Activated T-helper 2 cell treated with anti-CD3 and anti-CD28 coated beads, Interferon-gamma antibody, Interleukin-2, Interleukin-4, amounts not matched to agents 10 μg/mL and 5 μg/mL and 100 μg/mL, durations not matched to agents 14 hours and 24 hours and 36 hours (primary cell): Measurements from ENCODE around the gene SLAMF1. TPM values are rescaled to one million over a fixed set of nuclear protein-coding genes. Genes with fewer than 3 reads are reported as not detected.
"Not testable (repeated sequence)": the region's sequence is repeated elsewhere in the genome, so short reads cannot be mapped to it uniquely, and the experiment has no call there.

Experiments
- DNase-seq: peaks from one replicate; pipeline ENCODE4 v3.0.0; 2021; ENCODE audit warnings: low spot score
- H3K27ac Mint-ChIP-seq: one replicate; pipeline ENCODE4 v1.8.0; 2021; ENCODE audit warnings: mixed read lengths
- H3K27me3 Mint-ChIP-seq: one replicate; pipeline ENCODE4 v1.8.0; 2021; ENCODE audit warnings: low read depth, mixed read lengths
- H3K36me3 Mint-ChIP-seq: one replicate; pipeline ENCODE4 v1.8.0; 2021; ENCODE audit warnings: low read depth, mixed read lengths
- H3K4me1 Mint-ChIP-seq: one replicate; pipeline ENCODE4 v1.8.0; 2021; ENCODE audit warnings: low read depth, mixed read lengths
- H3K4me3 Mint-ChIP-seq: one replicate; pipeline ENCODE4 v1.8.0; 2021; ENCODE audit warnings: low read depth, mild to moderate bottlenecking, moderate library complexity, mixed read lengths
- H3K9me3 Mint-ChIP-seq: one replicate; pipeline ENCODE4 v1.8.0; 2021; ENCODE audit warnings: mixed read lengths
- intact Hi-C: fragments of 100-400 bp; cut with micrococcal nuclease; formaldehyde crosslinking; loops from one replicate; pipeline ENCODE4 v1.15.1; 2023
- total RNA-seq: library from RNA; stranded (reverse); gene quantifications from 2 replicates; pipeline ENCODE4 v1.2.3, GENCODE V29; 2022

The SLAMF1 gene
- total RNA-seq, 1 donor from 2014 or later = 74.6 TPM

DNA sequence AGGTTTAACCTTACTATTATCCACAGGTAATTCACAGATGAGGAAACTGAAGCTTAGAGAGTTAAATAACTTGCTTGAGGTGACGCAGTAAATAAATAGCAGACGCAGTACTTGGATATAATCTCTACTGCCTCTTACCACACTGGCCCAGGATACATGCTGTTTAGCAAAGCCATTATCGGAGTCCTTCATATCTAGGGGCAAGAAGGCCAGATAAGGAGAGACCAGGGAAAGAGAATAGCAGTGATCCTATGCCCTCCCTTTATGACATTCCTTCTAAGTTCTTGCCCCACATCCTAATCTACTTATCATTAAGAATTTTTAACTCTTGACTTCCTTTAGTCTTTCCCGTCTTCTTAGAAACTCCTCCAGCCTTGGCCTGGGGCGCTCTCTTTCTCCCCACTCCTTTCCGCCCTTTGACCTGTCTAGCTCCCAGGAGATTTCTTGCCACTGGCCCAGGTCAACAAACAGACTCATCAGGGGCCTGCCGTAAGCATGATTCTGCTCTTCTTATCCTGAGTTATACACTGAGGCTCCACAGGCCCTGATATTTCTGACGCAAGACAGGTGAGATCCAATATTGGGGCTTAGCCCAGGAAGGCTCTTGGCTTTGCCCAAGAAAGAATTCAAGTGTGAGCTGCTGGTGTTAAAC is 11.4 kb upstream of the SLAMF1 start:
- no peak for DNase-seq
- Mint-ChIP-seq H3K4me3 (peak overlapping the region; percentile 46), H3K4me1 (peaks cover 64% of the 10 kb centered on the region), H3K36me3 (peaks cover 22% of the 10 kb centered on the region), H3K27ac (peak overlapping the region; percentile 80), H3K27me3 (no peaks in the 10 kb centered on the region), H3K9me3 (peaks cover 27% of the 10 kb centered on the region)
- intact Hi-C loops = no loop called here

DNA sequence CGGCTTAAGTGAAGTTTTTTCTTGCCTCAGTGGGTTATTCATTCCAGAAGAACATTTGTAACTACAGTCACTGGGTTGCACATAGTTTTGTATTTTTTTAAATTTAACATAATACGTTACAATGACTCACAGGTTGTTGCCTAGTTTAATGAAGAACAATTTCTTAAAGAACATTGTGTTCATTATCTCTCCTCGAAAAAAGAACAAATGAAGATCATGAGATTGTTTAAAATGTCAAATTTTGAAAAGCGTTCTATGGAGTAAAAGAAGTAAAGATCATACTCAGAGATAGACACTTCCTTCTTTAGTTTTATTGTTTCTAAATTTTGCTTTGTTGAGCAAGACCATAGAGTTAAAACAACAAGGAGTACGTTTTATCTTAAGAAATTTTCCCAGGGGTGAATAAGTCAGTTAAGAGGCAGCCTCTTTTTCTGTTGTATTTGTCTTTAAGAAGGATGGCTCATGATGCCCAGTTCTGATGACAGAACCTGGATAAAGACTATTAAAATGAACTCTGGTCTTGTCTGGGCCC is 10.5 kb upstream of the SLAMF1 start:
- intact Hi-C loops = loop anchor here (2.0 kb wide), 1 partner anchor 17 kb away; no protein-coding TSS in a partner anchor
- Mint-ChIP-seq H3K27ac (peak overlapping the region; percentile 80), H3K27me3 (no peaks in the 10 kb centered on the region), H3K9me3 (peaks cover 27% of the 10 kb centered on the region), H3K36me3 (peaks cover 25% of the 10 kb centered on the region), H3K4me3 (peak overlapping the region; percentile 11), H3K4me1 (peaks cover 64% of the 10 kb centered on the region)
- no peak for DNase-seq

DNA sequence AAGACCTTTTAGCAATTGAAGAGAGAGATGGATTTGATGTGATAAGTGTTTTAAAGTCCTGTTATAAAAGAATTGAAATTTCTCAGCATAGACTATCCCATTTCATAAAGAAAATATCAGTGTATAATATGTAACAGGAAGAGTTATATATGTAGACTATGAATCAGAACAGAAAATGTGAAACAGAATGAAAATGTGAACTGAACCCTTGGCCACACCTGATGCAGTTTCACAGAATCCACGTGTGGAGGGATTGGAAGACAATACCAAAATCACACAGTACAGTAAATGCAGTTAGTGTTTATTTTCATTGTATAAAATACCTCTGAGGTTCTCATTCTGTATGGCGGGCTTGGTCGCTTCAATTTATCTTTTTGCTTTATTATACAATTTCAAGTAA is 9.9 kb upstream of the SLAMF1 start:
- H3K4me1 Mint-ChIP-seq = peaks cover 64% of the 10 kb centered on the region
- H3K27ac Mint-ChIP-seq = peak overlapping the region; percentile 80
- no peak for DNase-seq
- peak overlapping the region; percentile 45 for H3K4me3 Mint-ChIP-seq
- H3K36me3 Mint-ChIP-seq = peaks cover 22% of the 10 kb centered on the region
- intact Hi-C loops = loop anchor here (2.0 kb wide), 1 partner anchor 16 kb away; no protein-coding TSS in a partner anchor
- peaks cover 24% of the 10 kb centered on the region for H3K9me3 Mint-ChIP-seq
- H3K27me3 Mint-ChIP-seq = no peaks in the 10 kb centered on the region

DNA sequence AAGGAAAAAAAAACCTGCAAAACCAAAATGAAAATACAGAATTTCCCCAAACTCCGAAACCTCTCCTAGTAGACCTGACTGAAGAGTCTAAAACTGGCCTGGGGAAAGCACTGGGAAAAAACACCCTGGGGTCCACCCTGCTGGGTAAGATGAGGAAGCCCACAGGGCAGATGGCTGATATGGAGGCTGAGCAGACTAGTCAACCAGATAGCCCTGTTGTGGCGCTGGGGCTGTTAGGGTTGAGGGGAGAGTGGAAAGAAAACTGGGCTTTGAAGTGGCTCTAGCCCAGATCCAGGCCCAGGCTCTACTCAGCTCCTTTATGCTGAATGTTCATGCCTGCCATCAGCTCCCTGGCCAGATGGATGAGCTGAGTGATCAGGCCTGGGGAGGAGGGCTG is 6.8 kb upstream of the SLAMF1 start:
- H3K4me1 Mint-ChIP-seq = peaks cover 72% of the 10 kb centered on the region
- no peak overlapping the region for H3K27ac Mint-ChIP-seq
- H3K27me3 Mint-ChIP-seq = no peaks in the 10 kb centered on the region
- DNase-seq = no peak
- no peaks in the 10 kb centered on the region for H3K9me3 Mint-ChIP-seq
- peaks cover 15% of the 10 kb centered on the region for H3K36me3 Mint-ChIP-seq
- intact Hi-C loops = no loop called here
- no peak overlapping the region for H3K4me3 Mint-ChIP-seq

DNA sequence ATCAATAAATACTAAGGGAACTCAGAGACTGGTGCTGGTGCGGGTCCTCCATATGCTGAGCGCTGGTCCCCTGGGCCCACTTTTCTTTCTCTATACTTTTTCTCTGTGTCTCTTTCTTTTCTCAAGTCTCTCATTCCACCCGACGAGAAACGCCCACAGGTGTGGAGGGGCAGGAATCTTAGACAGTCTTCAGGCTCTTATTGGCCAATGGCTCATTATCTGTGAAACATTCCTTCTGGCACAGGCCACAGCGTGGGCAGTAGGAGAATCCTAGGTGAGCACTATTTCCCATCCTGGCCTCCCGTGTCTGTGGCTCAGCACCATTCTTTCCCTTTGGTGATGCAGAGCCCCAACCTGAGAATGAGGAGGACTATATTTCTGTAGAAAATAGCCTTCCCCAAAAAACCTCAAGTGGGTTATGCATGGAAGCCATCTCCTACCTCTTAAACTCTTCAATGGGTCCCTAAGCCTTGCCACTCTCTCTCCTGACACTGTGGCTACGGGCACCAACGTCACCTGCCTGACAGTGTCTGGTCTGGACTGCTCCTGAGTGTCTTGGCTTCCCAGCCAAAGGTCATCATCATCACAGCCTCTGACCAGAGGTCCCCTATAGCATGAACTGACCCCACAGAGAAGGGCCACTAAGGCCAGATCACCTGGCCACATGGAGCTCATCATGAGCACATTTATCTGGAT is 6.2 kb upstream of the SLAMF1 start:
- H3K9me3 Mint-ChIP-seq = no peaks in the 10 kb centered on the region
- intact Hi-C loops = no loop called here
- H3K4me1 Mint-ChIP-seq = peaks cover 72% of the 10 kb centered on the region

DNA sequence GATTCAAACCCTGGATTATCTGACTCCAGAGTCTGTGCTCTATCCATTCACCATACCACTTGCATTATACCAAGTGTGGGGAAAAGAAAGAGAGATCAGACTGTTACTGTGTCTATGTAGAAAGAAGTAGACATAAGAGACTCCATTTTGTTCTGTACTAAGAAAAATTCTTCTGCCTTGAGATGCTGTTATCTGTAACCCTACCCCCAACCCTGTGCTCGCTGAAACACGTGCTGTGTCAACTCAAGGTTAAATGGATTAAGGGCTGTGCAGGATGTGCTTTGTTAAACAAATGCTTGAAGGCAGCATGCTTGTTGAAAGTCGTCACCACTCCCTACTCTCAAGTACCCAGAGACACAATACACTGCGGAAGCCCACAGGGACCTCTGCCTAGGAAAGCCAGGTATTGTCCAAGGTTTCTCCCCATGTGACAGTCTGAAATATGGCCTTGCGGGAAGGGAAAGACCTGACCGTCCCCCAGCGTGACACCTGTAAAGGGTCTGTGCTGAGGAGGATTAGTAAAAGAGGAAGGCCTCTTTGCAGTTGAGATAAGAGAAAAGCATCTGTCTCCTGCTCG is 5.3 kb upstream of the SLAMF1 start:
- H3K36me3 Mint-ChIP-seq = peaks cover 23% of the 10 kb centered on the region
- peaks cover 69% of the 10 kb centered on the region for H3K4me1 Mint-ChIP-seq
- intact Hi-C loops, H3K9me3 Mint-ChIP-seq, H3K27me3 Mint-ChIP-seq, H3K27ac Mint-ChIP-seq, DNase-seq, H3K4me3 Mint-ChIP-seq: not testable (repeated sequence)

More for the DNA sequence above, 6.2 kb upstream of the SLAMF1 start:
- no peaks in the 10 kb centered on the region for H3K27me3 Mint-ChIP-seq
- peaks cover 20% of the 10 kb centered on the region for H3K36me3 Mint-ChIP-seq
- H3K4me3 Mint-ChIP-seq = no peak overlapping the region
- no peak for DNase-seq
- H3K27ac Mint-ChIP-seq = no peak overlapping the region

DNA sequence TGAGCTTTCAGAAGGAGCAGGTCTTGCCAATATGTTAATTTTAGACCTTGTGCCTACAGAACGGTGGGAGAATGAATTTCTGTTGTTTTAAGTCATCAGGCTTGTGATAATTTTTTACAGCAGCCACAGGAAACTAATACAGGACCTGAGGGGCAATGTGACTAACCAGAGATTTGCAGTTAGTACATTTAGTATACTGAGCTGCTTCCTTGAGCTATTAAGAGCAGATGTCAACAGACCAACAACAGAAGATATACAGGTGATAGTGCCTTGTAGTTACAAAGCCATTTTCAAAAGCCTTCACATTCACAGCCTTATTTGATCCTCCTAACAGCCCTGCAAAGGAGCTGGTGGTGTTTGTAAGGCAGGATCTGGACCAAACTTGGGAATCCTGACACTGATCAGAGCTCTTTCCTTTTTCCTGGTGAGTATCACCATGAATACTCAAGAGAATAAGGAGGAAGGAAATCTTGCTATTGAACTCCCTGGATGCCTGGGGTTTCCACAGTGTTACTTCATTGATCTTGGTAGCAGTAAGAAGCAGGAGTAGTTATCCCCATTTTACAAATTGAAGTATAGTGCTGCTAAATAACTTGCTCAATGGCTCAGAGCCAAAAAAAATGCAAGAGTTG is 4.7 kb upstream of the SLAMF1 start:
- Mint-ChIP-seq H3K27me3 (no peaks in the 10 kb centered on the region), H3K36me3 (peaks cover 25% of the 10 kb centered on the region), H3K27ac (peak overlapping the region; percentile 5), H3K4me3 (no peak overlapping the region), H3K4me1 (peaks cover 64% of the 10 kb centered on the region), H3K9me3 (no peaks in the 10 kb centered on the region)
- no peak for DNase-seq
- intact Hi-C loops = no loop called here

DNA sequence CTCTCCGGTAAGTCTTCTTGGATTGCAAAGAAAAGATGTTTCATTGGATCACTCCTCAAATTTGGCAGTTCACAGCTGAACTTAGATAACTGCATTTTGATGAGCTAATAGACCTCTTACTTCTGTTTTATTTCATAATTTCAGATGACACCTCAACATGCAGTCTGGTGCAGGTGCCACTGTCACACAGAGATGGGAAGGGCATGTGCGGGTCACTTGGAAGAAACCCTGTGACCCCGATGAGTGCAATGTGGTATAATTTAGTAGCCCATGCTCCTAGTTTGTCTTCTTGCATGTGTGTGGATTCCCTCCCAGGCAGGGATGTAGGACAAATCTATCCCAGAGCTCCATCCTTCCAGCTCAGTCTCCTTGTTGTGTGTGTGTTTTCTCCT is 481 bp upstream of the SLAMF1 start:
- Mint-ChIP-seq H3K4me3 (peak overlapping the region; percentile 97), H3K9me3 (no peaks in the 10 kb centered on the region), H3K4me1 (peaks cover 60% of the 10 kb centered on the region), H3K36me3 (peaks cover 63% of the 10 kb centered on the region), H3K27ac (peak overlapping the region; percentile 99), H3K27me3 (no peaks in the 10 kb centered on the region)
- intact Hi-C loops = loop anchor here (2.0 kb wide), 1 partner anchor 15 kb away; no protein-coding TSS in a partner anchor
- DNase-seq = no peak

DNA sequence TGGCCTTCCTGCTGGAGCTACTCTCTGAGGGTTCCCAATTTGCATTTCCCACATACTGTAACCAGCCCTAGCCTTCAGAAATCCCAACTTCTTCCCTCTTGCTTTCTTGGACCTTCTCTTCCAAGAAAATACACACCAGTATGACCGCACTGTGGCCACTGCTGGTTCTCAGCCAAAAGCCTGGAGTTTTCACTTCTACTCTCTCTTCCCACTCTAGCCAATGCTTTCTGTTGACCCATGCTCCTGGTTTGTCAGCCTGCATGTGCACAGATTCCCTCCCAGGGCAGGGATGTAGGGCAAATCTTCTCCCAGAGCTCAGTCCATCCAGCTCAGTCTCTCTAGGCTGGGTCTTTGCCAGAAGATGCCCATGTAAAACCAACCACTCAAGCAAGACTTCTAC is 664 bp downstream of the SLAMF1 start:
- Mint-ChIP-seq H3K27me3 (no peaks in the 10 kb centered on the region), H3K4me1 (peaks cover 59% of the 10 kb centered on the region), H3K9me3 (no peaks in the 10 kb centered on the region), H3K36me3 (peaks cover 69% of the 10 kb centered on the region), H3K27ac (peak overlapping the region; percentile 99), H3K4me3 (peak overlapping the region; percentile 97)
- intact Hi-C loops = loop anchor here (2.0 kb wide), 1 partner anchor 17 kb away; no protein-coding TSS in a partner anchor
- no peak for DNase-seq

DNA sequence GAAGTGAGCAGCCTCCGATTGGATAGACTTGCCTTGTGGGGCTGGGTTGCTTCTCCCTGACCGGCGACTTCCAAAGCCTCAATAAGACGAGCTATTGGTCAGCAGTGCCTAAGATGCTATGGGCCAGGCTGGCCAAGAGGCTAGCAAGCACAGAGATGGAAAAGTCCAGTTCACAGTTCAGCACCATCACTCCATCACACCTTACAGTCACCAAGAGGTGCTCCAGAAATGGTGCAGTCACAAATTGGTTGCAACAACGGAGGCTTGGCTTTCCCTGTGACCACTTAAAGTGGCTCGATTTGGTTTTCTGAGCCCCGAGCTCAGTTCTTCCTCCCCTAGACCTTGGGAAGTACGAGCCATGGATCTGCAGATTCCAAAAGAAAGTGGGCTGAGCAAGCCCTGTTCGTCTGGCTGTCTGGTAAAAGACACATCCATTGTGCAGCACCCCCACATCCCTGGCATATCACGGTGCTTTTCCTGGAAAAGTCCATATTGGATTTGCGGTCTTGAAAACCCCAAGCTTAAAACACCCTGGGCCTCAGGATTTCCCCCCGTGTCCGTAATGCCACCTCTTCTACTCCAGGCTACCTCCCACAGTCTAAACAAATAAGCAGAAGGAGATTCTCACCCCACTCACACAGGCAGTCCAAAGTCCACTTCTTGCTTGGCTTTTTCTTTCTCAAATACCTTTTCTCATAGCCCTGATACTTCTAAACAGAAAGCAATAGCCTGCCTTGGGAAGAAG is 1.3 kb downstream of the SLAMF1 start:
- intact Hi-C loops = loop anchor here (2.0 kb wide), 1 partner anchor 17 kb away; no protein-coding TSS in a partner anchor
- Mint-ChIP-seq H3K27me3 (no peaks in the 10 kb centered on the region), H3K27ac (peak overlapping the region; percentile 99), H3K4me1 (peaks cover 58% of the 10 kb centered on the region), H3K9me3 (no peaks in the 10 kb centered on the region), H3K4me3 (peak overlapping the region; percentile 97), H3K36me3 (peaks cover 68% of the 10 kb centered on the region)
- no peak for DNase-seq

DNA sequence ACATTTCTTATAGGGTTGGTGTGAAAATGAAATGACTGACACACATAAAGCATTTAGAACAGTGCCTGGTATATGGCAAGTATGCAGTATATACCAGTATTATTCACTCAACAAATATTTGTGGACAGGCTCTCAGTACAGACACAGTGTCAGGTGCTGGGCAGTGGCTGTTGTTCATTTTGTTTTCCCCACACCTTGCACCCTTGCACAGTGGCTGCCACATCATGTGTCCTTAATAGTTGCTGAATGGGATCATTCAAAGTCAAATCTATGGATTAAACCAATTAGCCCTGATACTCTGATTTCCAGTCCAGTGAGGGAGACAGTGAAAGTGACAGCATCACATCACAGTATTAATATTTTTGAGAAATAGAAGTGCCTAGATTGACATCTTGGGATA is 2.4 kb downstream of the SLAMF1 start:
- intact Hi-C loops = loop anchor here (5.0 kb wide), 1 partner anchor 67 kb away; the partner anchor contains the start of gene CD84
- Mint-ChIP-seq H3K4me3 (peak overlapping the region; percentile 97), H3K9me3 (no peaks in the 10 kb centered on the region), H3K36me3 (peaks cover 75% of the 10 kb centered on the region), H3K27ac (peak overlapping the region; percentile 99), H3K4me1 (peaks cover 65% of the 10 kb centered on the region), H3K27me3 (no peaks in the 10 kb centered on the region)
- no peak for DNase-seq

DNA sequence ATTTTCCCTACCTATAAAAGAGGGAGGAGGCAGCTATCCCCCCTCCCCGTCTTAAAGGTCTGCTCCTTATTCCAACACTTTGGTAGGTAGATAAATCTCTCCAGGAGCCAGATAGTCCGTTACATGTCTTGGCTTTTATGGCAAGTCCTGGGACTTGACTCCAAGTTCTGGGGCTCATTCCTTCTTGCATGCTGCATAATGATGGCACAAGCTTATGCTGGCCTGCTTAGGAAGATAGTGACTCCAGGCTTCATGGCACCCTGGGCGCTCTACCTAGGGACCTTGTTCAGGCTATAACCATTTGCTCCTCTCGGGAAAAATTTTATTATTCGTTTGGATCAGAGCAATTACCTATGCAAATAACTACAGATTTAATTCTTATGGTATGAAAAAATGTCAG is 3.7 kb downstream of the SLAMF1 start:
- peaks cover 67% of the 10 kb centered on the region for H3K4me1 Mint-ChIP-seq
- DNase-seq = no peak
- intact Hi-C loops = loop anchor here (1.0 to 5.0 kb wide), 2 partner anchors 66 kb away; partner anchors contain the start of gene CD84
- H3K36me3 Mint-ChIP-seq = peaks cover 77% of the 10 kb centered on the region
- no peaks in the 10 kb centered on the region for H3K9me3 Mint-ChIP-seq
- H3K27me3 Mint-ChIP-seq = no peaks in the 10 kb centered on the region
- H3K27ac Mint-ChIP-seq = peak overlapping the region; percentile 99
- peak overlapping the region; percentile 97 for H3K4me3 Mint-ChIP-seq
